ENCODE data around the gene AICDA.

DNA sequence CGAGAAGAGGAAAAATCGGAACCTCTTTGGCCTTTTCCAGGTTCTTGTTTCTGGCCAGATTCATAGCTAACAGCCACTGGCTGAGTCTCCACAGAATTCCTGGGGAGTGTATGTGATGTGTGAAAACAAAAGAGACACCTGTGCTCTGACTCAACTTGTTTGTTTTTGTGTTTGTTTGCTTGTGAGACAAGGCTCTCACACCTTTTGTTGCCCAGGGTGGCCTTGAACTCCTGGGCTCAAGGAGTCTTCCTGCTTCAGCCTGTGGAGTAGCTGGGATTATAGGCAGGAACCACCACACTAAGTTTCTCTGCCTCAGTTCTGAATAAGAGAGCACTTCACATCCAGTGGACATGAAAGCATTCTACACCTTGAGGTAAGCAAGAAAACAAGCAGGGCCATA, 27.3 kb upstream of the AICDA start:
- TF ChIP-seq, protein P1, sequence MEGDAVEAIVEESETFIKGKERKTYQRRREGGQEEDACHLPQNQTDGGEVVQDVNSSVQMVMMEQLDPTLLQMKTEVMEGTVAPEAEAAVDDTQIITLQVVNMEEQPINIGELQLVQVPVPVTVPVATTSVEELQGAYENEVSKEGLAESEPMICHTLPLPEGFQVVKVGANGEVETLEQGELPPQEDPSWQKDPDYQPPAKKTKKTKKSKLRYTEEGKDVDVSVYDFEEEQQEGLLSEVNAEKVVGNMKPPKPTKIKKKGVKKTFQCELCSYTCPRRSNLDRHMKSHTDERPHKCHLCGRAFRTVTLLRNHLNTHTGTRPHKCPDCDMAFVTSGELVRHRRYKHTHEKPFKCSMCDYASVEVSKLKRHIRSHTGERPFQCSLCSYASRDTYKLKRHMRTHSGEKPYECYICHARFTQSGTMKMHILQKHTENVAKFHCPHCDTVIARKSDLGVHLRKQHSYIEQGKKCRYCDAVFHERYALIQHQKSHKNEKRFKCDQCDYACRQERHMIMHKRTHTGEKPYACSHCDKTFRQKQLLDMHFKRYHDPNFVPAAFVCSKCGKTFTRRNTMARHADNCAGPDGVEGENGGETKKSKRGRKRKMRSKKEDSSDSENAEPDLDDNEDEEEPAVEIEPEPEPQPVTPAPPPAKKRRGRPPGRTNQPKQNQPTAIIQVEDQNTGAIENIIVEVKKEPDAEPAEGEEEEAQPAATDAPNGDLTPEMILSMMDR (IDR thresholded peaks at IDR 0.05): no peak
- TF ChIP-seq POLR2A (IDR thresholded peaks at IDR 0.05): no peak
